Neural progenitor cell (in vitro differentiated cells): Measurements from ENCODE around the gene MYCT1. TPM values are rescaled to one million over a fixed set of nuclear protein-coding genes. Genes with fewer than 3 reads are reported as not detected.

ENCODE experiments used
- DNase-seq: peaks from one replicate; pipeline ENCODE4 v3.0.0-alpha.2; 2016; ENCODE audit warnings: low spot score
- H2AFZ ChIP-seq: fragments of 200-600 bp; sonication (generic); replicated peaks from 2 replicates; pipeline ENCODE4 v1.6.1; 2016; ENCODE audit warnings: antibody characterized with exemption
- H3F3A ChIP-seq: fragments of 200-600 bp; sonication (generic); 2 replicates; pipeline ENCODE4 v1.6.1; 2016; ENCODE audit warnings: antibody characterized with exemption, low read depth
- H3K27ac ChIP-seq: fragments of 200-600 bp; sonication (generic); 2 replicates; pipeline ENCODE4 v1.5.1; 2016; ENCODE audit warnings: mild to moderate bottlenecking
- H3K27me3 ChIP-seq: fragments of 200-600 bp; sonication (generic); 2 replicates; pipeline ENCODE4 v1.6.1; 2016; ENCODE audit warnings: mild to moderate bottlenecking, moderate library complexity
- H3K36me3 ChIP-seq: fragments of 200-600 bp; sonication (generic); 2 replicates; pipeline ENCODE4 v1.5.1; 2016
- H3K4me1 ChIP-seq: fragments of 200-600 bp; sonication (generic); 2 replicates; pipeline ENCODE4 v1.6.1; 2016; ENCODE audit warnings: mixed run types
- H3K4me2 ChIP-seq: fragments of 200-600 bp; sonication (generic); 2 replicates; pipeline ENCODE4 v1.6.1; 2016
- H3K4me3 ChIP-seq: fragments of 200-600 bp; sonication (generic); 2 replicates; pipeline ENCODE4 v1.5.1; 2016
- H3K79me2 ChIP-seq: fragments of 200-600 bp; sonication (generic); 2 replicates; pipeline ENCODE4 v1.6.1; 2016; ENCODE audit warnings: low read depth
- H3K9ac ChIP-seq: fragments of 200-600 bp; sonication (generic); 2 replicates; pipeline ENCODE4 v1.6.1; 2016
- H3K9me3 ChIP-seq: fragments of 200-600 bp; sonication (generic); 2 replicates; pipeline ENCODE4 v1.5.1; 2016; ENCODE audit warnings: low read depth
- H4K20me1 ChIP-seq: fragments of 200-600 bp; sonication (generic); 2 replicates; pipeline ENCODE4 v1.6.1; 2016; ENCODE audit warnings: low read depth
- H3K27ac Mint-ChIP-seq: 3 replicates; pipeline ENCODE4 v1.8.0; 2021; ENCODE audit warnings: mixed read lengths
- H3K27me3 Mint-ChIP-seq: 2 replicates; pipeline ENCODE4 v1.8.0; 2022; ENCODE audit warnings: low read depth, mild to moderate bottlenecking, inconsistent platforms, moderate library complexity, mixed read lengths; ENCODE audit not compliant: insufficient read depth
- H3K36me3 Mint-ChIP-seq: 3 replicates; pipeline ENCODE4 v1.8.0; 2021; ENCODE audit warnings: mixed read lengths
- H3K4me1 Mint-ChIP-seq: 3 replicates; pipeline ENCODE4 v1.8.0; 2021; ENCODE audit warnings: mixed read lengths
- H3K4me3 Mint-ChIP-seq: 3 replicates; pipeline ENCODE4 v1.8.0; 2021; ENCODE audit warnings: mild to moderate bottlenecking, moderate library complexity, mixed read lengths
- H3K9me3 Mint-ChIP-seq: 3 replicates; pipeline ENCODE4 v1.8.0; 2020; ENCODE audit warnings: mixed read lengths
- CTCF ChIP-seq: fragments of 200-600 bp; sonication (generic); IDR thresholded peaks from 2 replicates; pipeline ENCODE4 v1.5.1; 2017; ENCODE audit warnings: antibody characterized with exemption, mild to moderate bottlenecking
- EZH2 ChIP-seq: fragments of 200-600 bp; sonication (generic); IDR thresholded peaks from 2 replicates; pipeline ENCODE4 v1.6.1; 2017; ENCODE audit warnings: antibody characterized with exemption, mild to moderate bottlenecking, moderate library complexity
- EZH2phosphoT487 ChIP-seq: fragments of 200-600 bp; sonication (generic); IDR thresholded peaks from 2 replicates; pipeline ENCODE4 v1.6.1; 2017; ENCODE audit warnings: antibody characterized with exemption
- total RNA-seq: library from RNA; depleted of rRNA; stranded (reverse); fragments of >200 nt; gene quantifications from 2 replicates; pipeline ENCODE4 v1.2.3, GENCODE V29; 2015; ENCODE audit warnings: low replicate concordance

Gene MYCT1
- total RNA-seq, 1 donor from 2014 or later, result not detected

- Histone ChIP-seq H3K4me3 (no peak overlapping the region), H2AFZ (no peak overlapping the region), H4K20me1 (no peaks in the 10 kb centered on the region), H3K79me2 (no peaks in the 10 kb centered on the region), H3K36me3 (no peaks in the 10 kb centered on the region), H3K27ac (no peak overlapping the region), H3K27me3 (no peaks in the 10 kb centered on the region), H3K9me3 (no peaks in the 10 kb centered on the region), H3K4me1 (no peaks in the 10 kb centered on the region), H3F3A (no peaks in the 10 kb centered on the region), H3K4me2 (no peak overlapping the region), H3K9ac (no peak overlapping the region)
- Mint-ChIP-seq H3K4me1 (no peaks in the 10 kb centered on the region), H3K36me3 (no peaks in the 10 kb centered on the region), H3K27ac (no peak overlapping the region), H3K27me3 (no peaks in the 10 kb centered on the region), H3K4me3 (no peak overlapping the region), H3K9me3 (peaks cover 9% of the 10 kb centered on the region)
- TF ChIP-seq EZH2 (no peak), CTCF (peak; percentile 17)
- DNase-seq, result no peak
Observed at GRCh38 chr6:152716322-152716721, 18.6 kb downstream of the MYCT1 start.

- peaks cover 2% of the 10 kb centered on the region for H3K27me3 Mint-ChIP-seq
- Histone ChIP-seq H3K4me3 (no peak overlapping the region), H3K9me3 (no peaks in the 10 kb centered on the region), H2AFZ (no peak overlapping the region), H3K27ac (no peak overlapping the region), H3K36me3 (no peaks in the 10 kb centered on the region), H3K9ac (no peak overlapping the region), H3K79me2 (no peaks in the 10 kb centered on the region), H3K27me3 (no peaks in the 10 kb centered on the region), H3F3A (no peaks in the 10 kb centered on the region), H3K4me2 (no peak overlapping the region), H3K4me1 (no peaks in the 10 kb centered on the region), H4K20me1 (no peaks in the 10 kb centered on the region)
- H3K4me1 Mint-ChIP-seq, result no peaks in the 10 kb centered on the region
- H3K27ac Mint-ChIP-seq, result no peak overlapping the region
- no peaks in the 10 kb centered on the region for H3K9me3 Mint-ChIP-seq
- no peak overlapping the region for H3K4me3 Mint-ChIP-seq
- TF ChIP-seq EZH2 (no peak), EZH2phosphoT487 (no peak), CTCF (no peak)
- H3K36me3 Mint-ChIP-seq, result no peaks in the 10 kb centered on the region
- DNase-seq, result no peak
Observed at GRCh38 chr6:152720974-152721373, 23.3 kb downstream of the MYCT1 start.

- Histone ChIP-seq H3K27ac (no peak overlapping the region), H3K27me3 (no peaks in the 10 kb centered on the region), H3K4me3 (no peak overlapping the region), H2AFZ (no peak overlapping the region), H3K9ac (no peak overlapping the region), H3K79me2 (no peaks in the 10 kb centered on the region), H3K36me3 (no peaks in the 10 kb centered on the region), H3K4me1 (no peaks in the 10 kb centered on the region), H3K9me3 (no peaks in the 10 kb centered on the region), H4K20me1 (no peaks in the 10 kb centered on the region), H3K4me2 (no peak overlapping the region), H3F3A (no peaks in the 10 kb centered on the region)
- TF ChIP-seq EZH2phosphoT487 (no peak), EZH2 (no peak), CTCF (no peak)
- H3K27ac Mint-ChIP-seq, result no peak overlapping the region
- H3K4me1 Mint-ChIP-seq, result no peaks in the 10 kb centered on the region
- H3K36me3 Mint-ChIP-seq, result no peaks in the 10 kb centered on the region
- H3K27me3 Mint-ChIP-seq, result peaks cover 2% of the 10 kb centered on the region
- H3K4me3 Mint-ChIP-seq, result no peak overlapping the region
- H3K9me3 Mint-ChIP-seq, result no peaks in the 10 kb centered on the region
- no peak for DNase-seq
Observed at GRCh38 chr6:152721956-152722355, 24.3 kb downstream of the MYCT1 start.

- Histone ChIP-seq H3F3A (no peaks in the 10 kb centered on the region), H3K79me2 (no peaks in the 10 kb centered on the region), H3K4me3 (no peak overlapping the region), H3K9me3 (no peaks in the 10 kb centered on the region), H2AFZ (no peak overlapping the region), H3K27me3 (no peaks in the 10 kb centered on the region), H3K4me2 (no peak overlapping the region), H3K36me3 (no peaks in the 10 kb centered on the region), H3K4me1 (no peaks in the 10 kb centered on the region), H4K20me1 (no peaks in the 10 kb centered on the region), H3K9ac (no peak overlapping the region), H3K27ac (no peak overlapping the region)
- Mint-ChIP-seq H3K27me3 (peaks cover 2% of the 10 kb centered on the region), H3K27ac (no peak overlapping the region), H3K36me3 (no peaks in the 10 kb centered on the region), H3K4me1 (no peaks in the 10 kb centered on the region), H3K4me3 (no peak overlapping the region), H3K9me3 (no peaks in the 10 kb centered on the region)
- no peak for TF ChIP-seq EZH2phosphoT487
- no peak for TF ChIP-seq EZH2
- TF ChIP-seq CTCF, result no peak
- DNase-seq, result no peak
Observed at GRCh38 chr6:152723398-152723797, 25.7 kb downstream of the MYCT1 start.
